ENCODE results near the gene HHAT.

DNA sequence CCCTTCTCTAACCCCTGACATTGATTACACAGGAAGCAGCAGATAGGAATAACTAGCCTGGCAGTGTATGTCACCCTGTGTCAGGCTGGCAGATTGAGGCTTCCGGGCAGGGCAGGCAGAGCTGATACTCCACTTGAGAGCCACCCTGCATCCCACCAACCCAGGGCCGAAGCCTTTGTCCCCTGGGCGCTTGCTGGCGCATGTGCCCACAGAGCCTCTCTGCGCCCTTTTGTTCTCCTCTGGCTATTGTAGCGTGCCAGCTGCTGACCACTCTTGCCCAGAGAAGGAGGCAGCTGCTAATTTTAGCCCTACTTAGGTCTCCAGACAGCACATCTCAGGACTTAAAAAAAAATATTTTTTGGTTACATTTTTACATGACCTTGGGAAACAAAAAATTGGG lies 304.9 kb downstream of the HHAT start:
- TF ChIP-seq, protein P1, sequence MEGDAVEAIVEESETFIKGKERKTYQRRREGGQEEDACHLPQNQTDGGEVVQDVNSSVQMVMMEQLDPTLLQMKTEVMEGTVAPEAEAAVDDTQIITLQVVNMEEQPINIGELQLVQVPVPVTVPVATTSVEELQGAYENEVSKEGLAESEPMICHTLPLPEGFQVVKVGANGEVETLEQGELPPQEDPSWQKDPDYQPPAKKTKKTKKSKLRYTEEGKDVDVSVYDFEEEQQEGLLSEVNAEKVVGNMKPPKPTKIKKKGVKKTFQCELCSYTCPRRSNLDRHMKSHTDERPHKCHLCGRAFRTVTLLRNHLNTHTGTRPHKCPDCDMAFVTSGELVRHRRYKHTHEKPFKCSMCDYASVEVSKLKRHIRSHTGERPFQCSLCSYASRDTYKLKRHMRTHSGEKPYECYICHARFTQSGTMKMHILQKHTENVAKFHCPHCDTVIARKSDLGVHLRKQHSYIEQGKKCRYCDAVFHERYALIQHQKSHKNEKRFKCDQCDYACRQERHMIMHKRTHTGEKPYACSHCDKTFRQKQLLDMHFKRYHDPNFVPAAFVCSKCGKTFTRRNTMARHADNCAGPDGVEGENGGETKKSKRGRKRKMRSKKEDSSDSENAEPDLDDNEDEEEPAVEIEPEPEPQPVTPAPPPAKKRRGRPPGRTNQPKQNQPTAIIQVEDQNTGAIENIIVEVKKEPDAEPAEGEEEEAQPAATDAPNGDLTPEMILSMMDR (conservative IDR thresholded peaks at IDR 0.05; ENCODE audit: low read depth, low read length) = no peak
- no peak for TF ChIP-seq EZH2 (IDR thresholded peaks at IDR 0.05; ENCODE audit: borderline replicate concordance, low read depth, low read length, poor library complexity, severe bottlenecking)
